HG03575 (cell line): ENCODE data around the gene JAM2.
"Not testable (repeated sequence)": the region's sequence is repeated elsewhere in the genome, so short reads cannot be mapped to it uniquely, and the experiment has no call there.

Experiments
- ATAC-seq: cut with Tn5 transposase; IDR thresholded peaks from one replicate; pipeline ENCODE4 v1.9.1; 2021; ENCODE audit not compliant: unreplicated experiment, insufficient number of reproducible peaks, low FRiP score; ENCODE audit errors: extremely low read depth

JAM2 gene

GRCh38 chr21:25638660-25639550 lies at the start of gene JAM2:
JAM2 (plus strand) TSS chr21:25639258; CDS start chr21:25639822, 564 bp downstream.
- ATAC-seq, result no peak

GRCh38 chr21:25589887-25590286 lies 49.2 kb upstream of the JAM2 start:
- no peak for ATAC-seq

GRCh38 chr21:25607151-25608043 lies 31.7 kb upstream of the JAM2 start, which contains the start of gene MRPL39:
MRPL39 (minus strand) TSS chr21:25607481; CDS start chr21:25607475, 6 bp downstream.
- ATAC-seq, result peak; percentile 69

GRCh38 chr21:25608044-25608737 lies 30.9 kb upstream of the JAM2 start:
- peak; percentile 66 for ATAC-seq

GRCh38 chr21:25614441-25614840 lies 24.6 kb upstream of the JAM2 start:
- no peak for ATAC-seq

- no peak for ATAC-seq
Measured at GRCh38 chr21:25615880-25616279, 23.2 kb upstream of the JAM2 start.

- ATAC-seq, result no peak
Measured at GRCh38 chr21:25619198-25619597, 19.9 kb upstream of the JAM2 start.

- ATAC-seq, result no peak
Measured at GRCh38 chr21:25624511-25624910, 14.5 kb upstream of the JAM2 start.

- ATAC-seq, result no peak
Measured at GRCh38 chr21:25625036-25625435, 14.0 kb upstream of the JAM2 start.

GRCh38 chr21:25625776-25626555 lies 13.1 kb upstream of the JAM2 start:
- ATAC-seq, result not testable (repeated sequence)

- ATAC-seq, result no peak
Measured at GRCh38 chr21:25626757-25627156, 12.3 kb upstream of the JAM2 start.

- ATAC-seq, result no peak
Measured at GRCh38 chr21:25632296-25632695, 6.8 kb upstream of the JAM2 start.

GRCh38 chr21:25635310-25635709 lies 3.7 kb upstream of the JAM2 start:
- ATAC-seq, result no peak

GRCh38 chr21:25636727-25637126 lies 2.3 kb upstream of the JAM2 start:
- ATAC-seq, result no peak

- ATAC-seq, result no peak
Measured at GRCh38 chr21:25637851-25638659, 1.0 kb upstream of the JAM2 start.

GRCh38 chr21:25639551-25640201 lies 618 bp downstream of the JAM2 start:
- ATAC-seq, result no peak

- no peak for ATAC-seq
Measured at GRCh38 chr21:25640202-25640942, 1.3 kb downstream of the JAM2 start.
